Ovary (tissue), 9 donors: Measurements from ENCODE around the gene FOXK2. TPM values are rescaled to one million over a fixed set of nuclear protein-coding genes. Genes with fewer than 3 reads are reported as not detected.

Experiments used
- DNase-seq, 5 donors: peaks; one replicate each; pipeline ENCODE4 v3.0.0-alpha.2; 2019 to 2020
- H3K27ac ChIP-seq, 2 donors: fragments of 200-600 bp; one replicate each; pipeline versions ENCODE4 v1.5.1 to v1.8.0; 2019 to 2022
- H3K27me3 ChIP-seq: fragments of 200-600 bp; one replicate; pipeline ENCODE4 v1.8.0; 2022
- H3K36me3 ChIP-seq: fragments of 200-600 bp; sonication (generic); one replicate; pipeline ENCODE4 v1.5.1; 2019
- H3K4me1 ChIP-seq: one replicate; pipeline ENCODE4 v1.8.1; 2013; ENCODE audit warnings: mild to moderate bottlenecking, moderate library complexity; ENCODE audit not compliant: insufficient read depth
- H3K4me3 ChIP-seq: fragments of 200-600 bp; sonication (generic); one replicate; pipeline ENCODE4 v1.5.1; 2017
- H3K9me3 ChIP-seq, 2 donors: fragments of 200-600 bp in 1 of 2; sonication (generic) in 1 of 2; one replicate each; pipeline versions ENCODE4 v1.5.1 to v1.8.1; 2013 to 2019; ENCODE audit warnings: mild to moderate bottlenecking in 1 of 2, moderate library complexity in 1 of 2
- CTCF ChIP-seq, 3 donors: fragments of 450-650 bp in 2 of 3; fragments of 200-600 bp in 1 of 3; IDR thresholded peaks; one replicate each; pipeline versions ENCODE4 v1.5.1 to v1.8.0; 2016 to 2022; ENCODE audit warnings: antibody characterized with exemption in 3 of 3, mild to moderate bottlenecking in 1 of 3
- EP300 ChIP-seq: sonication (generic); formaldehyde crosslinking; IDR thresholded peaks from one replicate; pipeline ENCODE4 v1.6.1; 2017; ENCODE audit warnings: antibody characterized with exemption
- POLR2A ChIP-seq: fragments of 450-650 bp; IDR thresholded peaks from one replicate; pipeline ENCODE4 v1.6.1; 2017; ENCODE audit warnings: antibody characterized with exemption, mild to moderate bottlenecking, moderate library complexity
- WGBS, 3 donors: extraction: QIAGEN DNeasy Blood & Tissue Kit in 1 of 3; methylation state at CpG; one replicate each; pipeline versions ENCODE4 v1.1.5 to v1.1.7; 2013 to 2017; 5-methylcytosine and 5-hydroxymethylcytosine counted together
- intact Hi-C, 4 donors: fragments of 100-400 bp; cut with DNase I; formaldehyde crosslinking; loops; one replicate each; pipeline versions ENCODE4 v1.11.0 to v1.15.1; 2022 to 2023
- polyA plus RNA-seq, 2 donors: library from polyadenylated mRNA; stranded (reverse); fragments of 200-250 nt in 1 of 2; fragments of 350-450 nt in 1 of 2; fragmentation: Illumina TruSeq in 1 of 2; extraction: RNeasy Lipid Tissue Mini Kit (QIAGEN cat#74804) in 1 of 2; gene quantifications; one replicate each; pipeline ENCODE4 v1.2.3, GENCODE V29; 2013 to 2014
- total RNA-seq, 7 donors: library from RNA; depleted of rRNA in 2 of 7; stranded (reverse); fragments of >200 nt in 2 of 7; fragmentation: NEBNext Ultra II Directional in 3 of 7; extraction: Animal tissue kit (Norgen Biotek cat#: 25700) in 3 of 7; gene quantifications; one replicate each; pipeline versions ENCODE4 v1.1.0 to v1.2.4, GENCODE V29; 2016 to 2023
- donor health status: DM: no; HTN: no; CAD: no; lungs with moderate emphysema.
- donor health status: DM: no; HTN: no; CAD: no.
- donor health status: Bipolar disorder and iron deficiency.
- donor health status: DM: yes; HTN: yes; CAD: no.
- donor health status: DM: no; HTN: no; CAD: no.
- donor health status: DM: yes; HTN: yes; CAD: no.

The FOXK2 gene
- total and polyA plus RNA-seq, 9 donors, result 19.1 to 67.6 (median 43.0) TPM

- Histone ChIP-seq H3K27ac (no peak overlapping the region), H3K9me3 (no peaks in the 10 kb centered on the region), H3K36me3 (no peaks in the 10 kb centered on the region), H3K4me1 (peaks cover 2% of the 10 kb centered on the region), H3K4me3 (no peak overlapping the region), H3K27me3 (no peaks in the 10 kb centered on the region)
- WGBS, 3 donors, result 60 to 74% (median 64%) methylated on average over 18 of the region's 18 CpGs
- intact Hi-C loops, result no loop called here
- no peak for TF ChIP-seq CTCF (IDR thresholded peaks at IDR 0.05)
- no peak for TF ChIP-seq POLR2A
- TF ChIP-seq EP300, result no peak
- DNase-seq, result no peak
These were observed 84.5 kb downstream of the FOXK2 start for GRCh38 chr17:82603981-82604448.

GRCh38 chr17:82604532-82604931, 85.0 kb downstream of the FOXK2 start:
- Histone ChIP-seq H3K36me3 (no peaks in the 10 kb centered on the region), H3K27ac (no peak overlapping the region)

DNA sequence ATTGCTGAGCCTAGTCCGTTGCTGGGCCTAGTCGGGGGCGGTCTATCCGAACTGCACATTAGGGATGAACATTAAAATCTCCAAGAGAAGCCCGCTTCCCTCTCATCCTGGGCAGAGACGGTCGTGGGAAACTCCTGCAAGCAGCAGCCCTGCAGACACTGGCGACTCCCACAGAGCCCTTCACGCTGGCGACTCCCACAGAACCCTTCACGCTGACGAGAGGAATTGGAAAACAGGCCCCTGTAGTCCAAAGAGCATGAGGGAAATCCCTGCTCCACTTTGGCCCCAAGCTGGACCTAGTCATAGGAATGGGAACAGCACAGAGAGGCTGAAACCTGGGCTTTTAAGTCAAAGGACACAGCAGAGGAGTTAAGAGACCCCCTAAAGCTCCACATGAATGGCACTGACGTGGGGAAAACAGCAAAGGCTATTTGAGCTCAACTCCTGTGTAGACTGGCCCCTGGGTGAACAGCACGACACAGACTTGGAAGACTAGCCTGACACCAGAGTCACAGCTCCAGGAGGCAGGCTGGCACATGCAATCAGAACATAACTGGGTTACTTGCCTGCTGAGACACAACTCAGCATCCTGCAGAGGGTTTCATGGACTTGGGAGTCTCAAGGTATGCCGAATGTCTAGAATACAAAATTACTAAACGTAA, 86.5 kb downstream of the FOXK2 start:
- no peak overlapping the region for H3K27ac ChIP-seq
- intact Hi-C loops, result no loop called here
- no peak for DNase-seq
- peaks cover 2% of the 10 kb centered on the region for H3K4me1 ChIP-seq
- WGBS, 3 donors, result 52 to 56% (median 55%) methylated on average over 16 of the region's 16 CpGs
- no peaks in the 10 kb centered on the region for H3K27me3 ChIP-seq
- H3K4me3 ChIP-seq, result no peak overlapping the region
- no peak for TF ChIP-seq EP300
- TF ChIP-seq CTCF (IDR thresholded peaks at IDR 0.05), result no peak
- TF ChIP-seq POLR2A, result no peak
- H3K36me3 ChIP-seq, result no peaks in the 10 kb centered on the region
- H3K9me3 ChIP-seq, result no peaks in the 10 kb centered on the region

More at GRCh38 chr17:82604532-82604931, 85.0 kb downstream of the FOXK2 start:
- DNase-seq, result no peak
- no peaks in the 10 kb centered on the region for H3K9me3 ChIP-seq
- intact Hi-C loops, result no loop called here
- no peak overlapping the region for H3K4me3 ChIP-seq
- H3K4me1 ChIP-seq, result peaks cover 2% of the 10 kb centered on the region
- 94 to 97% (median 96%) methylated on average over 7 of the region's 7 CpGs for WGBS, 3 donors
- TF ChIP-seq EP300 (no peak), CTCF (IDR thresholded peaks at IDR 0.05) (no peak), POLR2A (no peak)
- no peaks in the 10 kb centered on the region for H3K27me3 ChIP-seq

- H3K27me3 ChIP-seq, result no peaks in the 10 kb centered on the region
- no peaks in the 10 kb centered on the region for H3K4me1 ChIP-seq
- H3K27ac ChIP-seq, result no peak overlapping the region
- H3K4me3 ChIP-seq, result no peak overlapping the region
- WGBS, 3 donors, result 76 to 85% (median 79%) methylated on average over 5 of the region's 5 CpGs
- no peak for TF ChIP-seq EP300
- no peak for TF ChIP-seq POLR2A
- no peak for TF ChIP-seq CTCF (IDR thresholded peaks at IDR 0.05)
- DNase-seq, result no peak
- no peaks in the 10 kb centered on the region for H3K9me3 ChIP-seq
- H3K36me3 ChIP-seq, result no peaks in the 10 kb centered on the region
- intact Hi-C loops, result no loop called here
These were observed 89.3 kb downstream of the FOXK2 start for GRCh38 chr17:82608816-82609215.
